Neural progenitor cell (in vitro differentiated cells): Measurements from ENCODE around the gene PCSK6.

ENCODE experiments used
- CTCF ChIP-seq: fragments of 200-600 bp; sonication (generic); IDR thresholded peaks from 2 replicates; pipeline ENCODE4 v1.5.1; 2017; ENCODE audit warnings: antibody characterized with exemption, mild to moderate bottlenecking
- EZH2 ChIP-seq: fragments of 200-600 bp; sonication (generic); IDR thresholded peaks from 2 replicates; pipeline ENCODE4 v1.6.1; 2017; ENCODE audit warnings: antibody characterized with exemption, mild to moderate bottlenecking, moderate library complexity
- EZH2phosphoT487 ChIP-seq: fragments of 200-600 bp; sonication (generic); IDR thresholded peaks from 2 replicates; pipeline ENCODE4 v1.6.1; 2017; ENCODE audit warnings: antibody characterized with exemption

- TF ChIP-seq EZH2 (no peak), CTCF (peak; percentile 45), EZH2phosphoT487 (no peak)
These were observed 219.9 kb downstream of the PCSK6 start for GRCh38 chr15:101269479-101270223.
